Subcutaneous adipose tissue (tissue), 4 donors: Measurements from ENCODE around the gene COPS6. TPM values are rescaled to one million over a fixed set of nuclear protein-coding genes. Genes with fewer than 3 reads are reported as not detected.

Experiments used
- CTCF ChIP-seq: fragments of 450-650 bp; IDR thresholded peaks from one replicate; pipeline ENCODE4 v1.5.1; 2016; ENCODE audit warnings: low read depth, mild to moderate bottlenecking, control low read depth, antibody characterized with exemption, moderate library complexity
- total RNA-seq, 4 donors: library from RNA; depleted of rRNA; stranded (reverse); fragments of >200 nt; gene quantifications; one replicate each; pipeline ENCODE4 v1.1.0, GENCODE V29; 2016

COPS6 gene
- total RNA-seq, 4 donors from 2014 or later = 50.5 to 74.4 (median 57.0) TPM

- no peak for TF ChIP-seq CTCF
Observed at GRCh38 chr7:100080907-100081534, 7.7 kb upstream of the COPS6 start.

GRCh38 chr7:100081535-100082102 is 7.2 kb upstream of the COPS6 start, which contains the start of gene ZNF3:
Gene ZNF3 (minus strand): TSS chr7:100081723. CDS start chr7:100077357, 4,366 bp downstream.
- no peak for TF ChIP-seq CTCF

DNA sequence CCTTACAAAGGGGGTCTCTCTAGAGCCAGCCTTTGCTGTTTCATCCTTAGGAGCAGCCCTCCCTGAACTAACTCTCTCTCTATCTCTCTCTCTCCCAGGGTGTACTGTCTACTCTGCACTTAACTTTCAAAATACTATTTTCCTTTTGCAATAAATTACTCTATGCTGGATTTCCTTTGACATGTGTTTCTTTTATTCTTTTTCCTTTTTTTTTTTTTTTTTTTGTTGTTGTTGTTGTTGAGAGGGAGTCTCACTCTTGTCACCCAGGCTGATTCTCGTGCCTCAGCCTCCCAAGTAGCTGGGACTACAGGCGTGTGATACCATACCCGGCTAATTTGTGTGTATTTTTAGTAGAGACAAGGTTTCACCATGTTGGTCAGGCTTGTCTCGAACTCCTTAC is 5.8 kb upstream of the COPS6 start:
- TF ChIP-seq CTCF = no peak

- TF ChIP-seq CTCF = no peak
Observed at GRCh38 chr7:100085515-100085914, 3.3 kb upstream of the COPS6 start.

GRCh38 chr7:100087055-100087750 is 1.6 kb upstream of the COPS6 start:
- TF ChIP-seq CTCF = no peak

DNA sequence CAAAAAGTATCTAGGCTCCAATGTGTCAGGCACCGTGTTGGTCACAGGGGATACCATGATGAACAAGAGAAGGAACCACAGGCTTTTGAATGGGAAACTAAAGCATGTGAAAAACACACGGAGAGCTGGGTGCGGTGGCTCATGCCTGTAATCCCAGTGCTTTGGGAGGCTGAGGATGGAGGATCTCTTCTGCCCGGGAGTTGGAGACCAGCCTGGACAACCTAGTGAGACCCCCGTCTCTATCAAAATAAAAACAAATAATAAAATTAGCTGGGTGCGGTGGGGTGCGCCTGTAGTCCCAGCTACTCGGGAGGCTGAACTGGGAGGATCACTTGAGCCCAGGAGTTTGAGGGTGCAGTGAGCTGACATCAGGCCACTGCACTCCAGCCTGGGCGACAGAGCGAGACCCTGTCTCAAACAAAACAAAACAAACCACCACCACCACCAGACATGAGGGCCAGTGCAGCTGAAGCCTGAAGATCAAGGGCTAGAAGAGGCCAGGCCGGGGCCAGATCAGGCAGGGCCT is 611 bp upstream of the COPS6 start:
- TF ChIP-seq CTCF = no peak

GRCh38 chr7:100089458-100090196 is 858 bp downstream of the COPS6 start:
- no peak for TF ChIP-seq CTCF
